Panc1 (cell line): ENCODE results near the gene BLM. TPM values are rescaled to one million over a fixed set of nuclear protein-coding genes. Genes with fewer than 3 reads are reported as not detected.
A peak's percentile ranks its signal among the peaks of the same experiment; 100 is the strongest.

ENCODE experiments used
- ATAC-seq: fragments of 200-7000 bp; cut with Tn5 transposase; 2 replicates; pipeline ENCODE4 v1.9.1; 2020; ENCODE audit warnings: mild to moderate bottlenecking, moderate library complexity
- BruUV-seq: library from RNA; stranded (reverse); fragments of 400-500 nt; replicated peaks from 2 replicates; lab custom pipeline; 2021; lab: Mats Ljungman, UMichigan
- CTCF ChIA-PET: fragments of 300-600 bp; sonication (Branson Sonifier 250); formaldehyde crosslinking; loops from one replicate; lab custom pipeline; 2022; ENCODE audit warnings: antibody characterized with exemption; lab: Charles Lee
- POLR2A ChIA-PET: fragments of 300-600 bp; sonication (Branson Sonifier 250); formaldehyde crosslinking; loops from one replicate; lab custom pipeline; 2022; ENCODE audit warnings: antibody characterized with exemption; lab: Charles Lee
- DNase-seq: peaks from one replicate; pipeline ENCODE4 v3.0.0-alpha.2; 2010; ENCODE audit warnings: low read depth, low spot score
- H3K27ac ChIP-seq: 2 replicates; pipeline ENCODE4 v1.5.1; 2011; ENCODE audit warnings: mild to moderate bottlenecking, low read length, inconsistent platforms
- H3K27me3 ChIP-seq: fragments of 200-500 bp; sonication (Bioruptor generic); 2 replicates; pipeline ENCODE4 v1.6.0; 2014; ENCODE audit warnings: low read length, inconsistent platforms; ENCODE audit not compliant: control insufficient read depth, insufficient read depth
- H3K36me3 ChIP-seq: fragments of 200-500 bp; sonication (Bioruptor generic); 2 replicates; pipeline ENCODE4 v1.5.1; 2014; ENCODE audit warnings: inconsistent platforms, mild to moderate bottlenecking, low read length, moderate library complexity; ENCODE audit not compliant: control insufficient read depth, insufficient read depth
- H3K4me1 ChIP-seq: 2 replicates; pipeline ENCODE4 v1.5.1; 2011; ENCODE audit warnings: inconsistent platforms, mild to moderate bottlenecking, low read length, moderate library complexity; ENCODE audit not compliant: control insufficient read depth, insufficient read depth
- H3K4me3 ChIP-seq, 2 experiments: 2 replicates each; pipeline ENCODE4 v1.5.1; 2011 to 2012; ENCODE audit warnings: low read depth in 2 of 2, low read length in 2 of 2, mild to moderate bottlenecking in 2 of 2, inconsistent platforms in 1 of 2, moderate library complexity in 1 of 2
- H3K9me3 ChIP-seq: fragments of 200-500 bp; sonication (Bioruptor generic); 2 replicates; pipeline ENCODE4 v1.5.1; 2014; ENCODE audit warnings: low read depth, mild to moderate bottlenecking, inconsistent platforms, low read length, moderate library complexity; ENCODE audit not compliant: control insufficient read depth, insufficient read depth
- CTCF ChIP-seq: fragments of 450-650 bp; IDR thresholded peaks from 2 replicates; pipeline ENCODE4 v1.5.1; 2017; ENCODE audit warnings: mild to moderate bottlenecking
- POLR2AphosphoS5 ChIP-seq: IDR thresholded peaks from 2 replicates; pipeline ENCODE4 v1.6.1; 2012; ENCODE audit warnings: mild to moderate bottlenecking, low read depth, low read length, moderate library complexity
- REST ChIP-seq, 2 experiments: IDR thresholded peaks; 2 replicates each; pipeline ENCODE4 v1.6.1; 2011 to 2012; ENCODE audit warnings: low read depth in 2 of 2, control low read depth in 1 of 2, low read length in 1 of 2, mild to moderate bottlenecking in 1 of 2, moderate library complexity in 1 of 2; ENCODE audit not compliant: insufficient read depth in 1 of 2
- SIN3A ChIP-seq: IDR thresholded peaks from 2 replicates; pipeline ENCODE4 v1.6.1; 2012; ENCODE audit warnings: low read depth, mild to moderate bottlenecking, low read length, moderate library complexity, borderline replicate concordance; ENCODE audit not compliant: insufficient read depth
- TCF7L2 ChIP-seq: IDR thresholded peaks from 2 replicates; pipeline ENCODE4 v1.6.1; 2011; ENCODE audit warnings: mild to moderate bottlenecking, low read depth, low read length, inconsistent platforms
- in situ Hi-C: cut with HindIII; loops from 2 replicates; pipeline ENCODE4 v1.10.0; 2016; ENCODE audit warnings: low sequenced_read_pairs, low pct_unique_long_range_greater_than_20kb
- intact Hi-C: fragments of 100-400 bp; cut with micrococcal nuclease; formaldehyde crosslinking; loops from one replicate; pipeline ENCODE4 v1.10.0; 2022; ENCODE audit not compliant: unreplicated experiment
- total RNA-seq: library from RNA; stranded (reverse); gene quantifications from one replicate; pipeline ENCODE4 v1.2.1, GENCODE V29; 2021; ENCODE audit not compliant: unreplicated experiment

Gene BLM
- total RNA-seq, 1 experiment from 2014 or later, result 23.9 TPM

GRCh38 chr15:90840954-90841353 lies 123.8 kb downstream of the BLM start:
- POLR2A ChIA-PET, result no interaction called here
- Histone ChIP-seq H3K27ac (no peak overlapping the region), H3K36me3 (no peaks in the 10 kb centered on the region), H3K27me3 (no peaks in the 10 kb centered on the region), H3K4me3 (no peak overlapping the region), H3K9me3 (no peaks in the 10 kb centered on the region), H3K4me1 (peaks cover 6% of the 10 kb centered on the region)
- BruUV-seq, result no TSS peak
- intact Hi-C loops, result no loop called here
- DNase-seq, result no peak
- no peak for ATAC-seq
- no peak for TF ChIP-seq REST (IDR thresholded peaks at IDR 0.05; ENCODE audit: insufficient read depth in 1 of 2, low read depth in 2 of 2, low read length in 1 of 2)
- no peak for TF ChIP-seq POLR2AphosphoS5
- no peak for TF ChIP-seq SIN3A
- TF ChIP-seq TCF7L2, result no peak
- TF ChIP-seq CTCF, result no peak
- CTCF ChIA-PET, result no interaction called here
- in situ Hi-C loops, result no loop called here

GRCh38 chr15:90844696-90845095 lies 127.5 kb downstream of the BLM start:
- DNase-seq, result no peak
- Histone ChIP-seq H3K4me3 (no peak overlapping the region), H3K36me3 (no peaks in the 10 kb centered on the region), H3K27me3 (no peaks in the 10 kb centered on the region), H3K27ac (no peak overlapping the region), H3K9me3 (no peaks in the 10 kb centered on the region), H3K4me1 (peaks cover 6% of the 10 kb centered on the region)
- ChIA-PET CTCF (interaction anchor here (0.5 kb wide), 1 partner anchor 10 kb away, joined by 3 read pairs; no protein-coding TSS in a partner anchor), POLR2A (interaction anchor here (0.7 kb wide), 2 partner anchors 26 to 42 kb away, joined by 4 to 9 read pairs; no protein-coding TSS in a partner anchor)
- ATAC-seq, result peak; percentile 7; the same call in 1 of the 2 replicates
- no TSS peak for BruUV-seq
- TF ChIP-seq REST (IDR thresholded peaks at IDR 0.05; ENCODE audit: insufficient read depth in 1 of 2, low read depth in 2 of 2, low read length in 1 of 2) (no peak), TCF7L2 (no peak), POLR2AphosphoS5 (no peak), CTCF (no peak), SIN3A (no peak)
- intact Hi-C loops (no loop called here), in situ Hi-C loops (no loop called here)
